IMR-90 (cell line): ENCODE data around the gene NPL. TPM values are rescaled to one million over a fixed set of nuclear protein-coding genes. Genes with fewer than 3 reads are reported as not detected.

ENCODE experiments used
- ATAC-seq: fragments of 200-7000 bp; cut with Tn5 transposase; 2 replicates; pipeline ENCODE4 v1.9.1; 2020; ENCODE audit warnings: low read depth, mild to moderate bottlenecking, moderate library complexity
- BruUV-seq: library from RNA; stranded (reverse); fragments of 400-500 nt; replicated peaks from 2 replicates; lab custom pipeline; 2021; lab: Mats Ljungman, UMichigan
- CTCF ChIA-PET: fragments of 300-600 bp; formaldehyde crosslinking; extraction: SDS; loops from one replicate; lab custom pipeline; 2021; ENCODE audit warnings: antibody characterized with exemption; lab: Yijun Ruan, JAX
- POLR2A ChIA-PET: fragments of 300-600 bp; sonication (Branson Sonifier 250); formaldehyde crosslinking; loops from one replicate; lab custom pipeline; 2022; ENCODE audit warnings: antibody characterized with exemption; ENCODE audit not compliant: unreplicated experiment; lab: Charles Lee
- DNase-seq: peaks from one replicate; pipeline ENCODE4 v3.0.0; 2013
- H2AFZ ChIP-seq: replicated peaks from 2 replicates; pipeline ENCODE3; 2013; ENCODE audit warnings: low read length, mild to moderate bottlenecking; ENCODE audit not compliant: poor library complexity
- H2AK5ac ChIP-seq: 2 replicates; pipeline ENCODE4 v1.6.1; 2013; ENCODE audit warnings: low read depth, low read length, inconsistent platforms
- H2AK9ac ChIP-seq: replicated peaks from 2 replicates; pipeline ENCODE3; 2013; ENCODE audit warnings: mild to moderate bottlenecking, low read depth, low read length, moderate library complexity; ENCODE audit not compliant: poor library complexity
- H2BK120ac ChIP-seq: 2 replicates; pipeline ENCODE4 v1.6.1; 2013; ENCODE audit warnings: low read depth, low read length, inconsistent platforms
- H2BK15ac ChIP-seq: 3 replicates; pipeline ENCODE4 v1.6.1; 2013; ENCODE audit warnings: low read depth, low read length, inconsistent platforms
- H2BK20ac ChIP-seq: 2 replicates; pipeline ENCODE4 v1.6.1; 2013; ENCODE audit warnings: low read depth, mild to moderate bottlenecking, inconsistent platforms, low read length, moderate library complexity
- H2BK5ac ChIP-seq: 2 replicates; pipeline ENCODE4 v1.6.1; 2013; ENCODE audit warnings: mild to moderate bottlenecking, low read depth, low read length, inconsistent platforms; ENCODE audit not compliant: poor library complexity, severe bottlenecking
- H3K14ac ChIP-seq: replicated peaks from 2 replicates; pipeline ENCODE4 v1.6.1; 2013; ENCODE audit warnings: low read depth, low read length, inconsistent platforms
- H3K18ac ChIP-seq: 2 replicates; pipeline ENCODE4 v1.6.1; 2013; ENCODE audit warnings: low read depth, low read length, control low read depth
- H3K23ac ChIP-seq: 2 replicates; pipeline ENCODE4 v1.6.1; 2013; ENCODE audit warnings: low read depth, low read length, inconsistent platforms
- H3K27ac ChIP-seq: 2 replicates; pipeline ENCODE4 v1.5.1; 2013; ENCODE audit warnings: mild to moderate bottlenecking, control low read depth, low read length; ENCODE audit not compliant: insufficient read depth
- H3K27me3 ChIP-seq: 2 replicates; pipeline ENCODE4 v1.6.1; 2013; ENCODE audit warnings: low read length; ENCODE audit not compliant: control insufficient read depth, insufficient read depth
- H3K36me3 ChIP-seq: 2 replicates; pipeline ENCODE4 v1.6.1; 2013; ENCODE audit warnings: low read length, mixed read lengths; ENCODE audit not compliant: control insufficient read depth, insufficient read depth
- H3K4ac ChIP-seq: 2 replicates; pipeline ENCODE4 v1.6.1; 2013; ENCODE audit warnings: low read depth, low read length, inconsistent platforms
- H3K4me1 ChIP-seq: 2 replicates; pipeline ENCODE4 v1.6.1; 2013; ENCODE audit warnings: low read length, mixed read lengths; ENCODE audit not compliant: control insufficient read depth, insufficient read depth
- H3K4me2 ChIP-seq: 2 replicates; pipeline ENCODE4 v1.6.1; 2013; ENCODE audit warnings: low read depth, mild to moderate bottlenecking, control low read depth, low read length, moderate library complexity
- H3K4me3 ChIP-seq: 2 replicates; pipeline ENCODE4 v1.5.1; 2013; ENCODE audit warnings: low read depth, mild to moderate bottlenecking, control low read depth, low read length, moderate library complexity; ENCODE audit not compliant: insufficient read depth
- H3K56ac ChIP-seq: 2 replicates; pipeline ENCODE4 v1.6.1; 2013; ENCODE audit warnings: low read length, inconsistent platforms; ENCODE audit not compliant: insufficient read depth; ENCODE audit errors: extremely low read depth
- H3K79me1 ChIP-seq, 2 experiments: 2 replicates each; pipeline ENCODE4 v1.6.1; 2013; ENCODE audit warnings: low read length in 2 of 2, inconsistent platforms in 1 of 2, low read depth in 1 of 2
- H3K9ac ChIP-seq: 2 replicates; pipeline ENCODE4 v1.6.1; 2013; ENCODE audit warnings: low read depth, low read length, control low read depth
- H3K9me1 ChIP-seq: 2 replicates; pipeline ENCODE4 v1.6.1; 2013; ENCODE audit warnings: low read length, inconsistent platforms; ENCODE audit not compliant: insufficient read depth
- H3K9me3 ChIP-seq: 2 replicates; pipeline ENCODE4 v1.6.1; 2013; ENCODE audit warnings: low read length; ENCODE audit not compliant: control insufficient read depth, insufficient read depth
- H4K20me1 ChIP-seq: 2 replicates; pipeline ENCODE4 v1.6.1; 2013; ENCODE audit warnings: low read length, inconsistent platforms; ENCODE audit not compliant: insufficient read depth
- H4K5ac ChIP-seq: 2 replicates; pipeline ENCODE4 v1.6.1; 2013; ENCODE audit warnings: mild to moderate bottlenecking, low read depth, low read length, control low read depth
- H4K8ac ChIP-seq, 2 experiments: 2 replicates each; pipeline ENCODE4 v1.6.1; 2013; ENCODE audit warnings: low read depth in 2 of 2, low read length in 2 of 2, control low read depth in 1 of 2, inconsistent platforms in 1 of 2
- H4K91ac ChIP-seq: 2 replicates; pipeline ENCODE4 v1.6.1; 2013; ENCODE audit warnings: low read depth, low read length, inconsistent platforms; ENCODE audit not compliant: insufficient read depth
- BHLHE40 ChIP-seq: fragments of 150-350 bp; IDR thresholded peaks from 2 replicates; pipeline ENCODE4 v1.6.1; 2016; ENCODE audit warnings: mild to moderate bottlenecking, low read depth, low read length
- CHD1 ChIP-seq: IDR thresholded peaks from 2 replicates; pipeline ENCODE4 v1.6.1; 2012; ENCODE audit warnings: low read depth, low read length, improper control_type of control experiment
- FOS ChIP-seq: fragments of 150-350 bp; IDR thresholded peaks from 2 replicates; pipeline ENCODE4 v1.6.1; 2016; ENCODE audit warnings: low read depth, low read length
- MAZ ChIP-seq: IDR thresholded peaks from 2 replicates; pipeline ENCODE4 v1.6.1; 2012; ENCODE audit warnings: low read depth, mild to moderate bottlenecking, low read length, improper control_type of control experiment, moderate library complexity, borderline replicate concordance
- NFE2L2 ChIP-seq: fragments of 150-350 bp; IDR thresholded peaks from 2 replicates; pipeline ENCODE4 v1.6.1; 2016; ENCODE audit warnings: low read depth, mild to moderate bottlenecking, low read length
- RCOR1 ChIP-seq: IDR thresholded peaks from 2 replicates; pipeline ENCODE4 v1.6.1; 2012; ENCODE audit warnings: mild to moderate bottlenecking, low read length, improper control_type of control experiment; ENCODE audit not compliant: insufficient replicate concordance
- RFX5 ChIP-seq: IDR thresholded peaks from 2 replicates; pipeline ENCODE4 v1.8.0; 2012; ENCODE audit warnings: low read depth, mild to moderate bottlenecking, low read length, moderate library complexity
- SMC3 ChIP-seq: fragments of 150-350 bp; IDR thresholded peaks from 2 replicates; pipeline ENCODE4 v1.6.1; 2016; ENCODE audit warnings: low read depth, mild to moderate bottlenecking, antibody characterized with exemption, low read length, moderate library complexity
- WGBS, 2 experiments: methylation state at CpG; one replicate each; pipeline versions ENCODE4 v1.1.5 to v1.1.7; 2013; ENCODE audit warnings: missing lambda C conversion rate in 2 of 2; ENCODE audit not compliant: insufficient read length in 1 of 2; ENCODE audit errors: extremely low coverage in 2 of 2; 5-methylcytosine and 5-hydroxymethylcytosine counted together
- dilution Hi-C: fragments of 300-500 bp; cut with HindIII; formaldehyde crosslinking; loops from one replicate; pipeline ENCODE4 v1.14.3; 2018; ENCODE audit warnings: low sequenced_read_pairs; ENCODE audit not compliant: unreplicated experiment
- in situ Hi-C: fragments of 300-500 bp; cut with MboI; formaldehyde crosslinking; loops from 3 replicates; pipeline ENCODE4 v1.14.3; 2019; ENCODE audit warnings: low sequenced_read_pairs, inconsistent platforms, mixed read lengths
- intact Hi-C: fragments of 100-400 bp; cut with micrococcal nuclease; formaldehyde crosslinking; loops from 2 replicates; pipeline ENCODE4 v1.10.0; 2022
- polyA plus RNA-seq, 3 experiments: library from polyadenylated mRNA; depleted of rRNA; stranded (reverse); fragments of >200 nt; gene quantifications; 2 replicates each; pipeline ENCODE4 v1.2.3, GENCODE V29; 2012; ENCODE audit warnings: low replicate concordance in 1 of 3
- total RNA-seq: library from RNA; depleted of rRNA; stranded (reverse); fragments of >200 nt; gene quantifications from 2 replicates; pipeline ENCODE4 v1.2.3, GENCODE V29; 2012
- TF ChIP-seq, protein P1 (sequence below): conservative IDR thresholded peaks from 2 replicates; pipeline ENCODE4 v1.5.1; 2012; ENCODE audit warnings: mild to moderate bottlenecking, low read depth, low read length, improper control_type of control experiment
- TF ChIP-seq, protein P2 (sequence below): fragments of 150-350 bp; IDR thresholded peaks from 2 replicates; pipeline ENCODE4 v1.6.1; 2016; ENCODE audit warnings: low read depth, mild to moderate bottlenecking, low read length, moderate library complexity, borderline replicate concordance

NPL gene
- total and polyA plus RNA-seq, 2 of the 4 experiments (the other 2 are of a cell fraction): 0.36 to 0.68 TPM

DNA sequence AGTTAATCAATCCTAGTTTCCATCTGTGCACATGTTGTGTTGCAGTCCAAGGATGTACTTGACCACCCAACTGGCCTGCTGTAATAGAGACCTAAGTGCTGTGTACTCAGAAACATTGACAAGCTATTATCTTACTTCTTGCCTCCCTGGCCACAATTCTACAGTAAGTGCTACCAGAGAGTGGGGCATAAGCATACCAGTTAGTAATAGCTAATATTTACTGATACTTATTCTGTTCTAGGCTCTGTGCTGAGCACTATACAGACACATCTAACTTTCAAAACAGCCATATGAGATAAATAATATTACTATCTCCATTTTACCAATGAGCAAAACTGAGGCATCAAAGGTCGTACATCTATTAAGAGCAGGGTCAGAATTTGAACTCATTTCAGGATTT, 49.5 kb upstream of the NPL start:
- H3K9me3 ChIP-seq: 0 out of 2 replicates have a peak, but pooled peaks cover 2% of the 10 kb centered on the region
- no TSS peak for BruUV-seq
- WGBS, 2 experiments: no CpG with 5 or more reads among the region's 1 CpG
- no peak overlapping the region for H4K8ac ChIP-seq
- intact Hi-C loops: no loop called here
- no peak overlapping the region for H2BK15ac ChIP-seq
- ChIA-PET CTCF (no interaction called here), POLR2A (no interaction called here)
- H3K14ac ChIP-seq: no peak overlapping the region
- H2BK5ac ChIP-seq: no peak overlapping the region
- H3K4me1 ChIP-seq: no peaks in the 10 kb centered on the region
- DNase-seq (no peak), ATAC-seq (no peak)
- no peaks in the 10 kb centered on the region for H3K36me3 ChIP-seq
- no peak overlapping the region for H2BK120ac ChIP-seq
- no peak overlapping the region for H3K4me2 ChIP-seq
- no peak overlapping the region for H3K18ac ChIP-seq
- H3K27me3 ChIP-seq: no peaks in the 10 kb centered on the region
- H3K27ac ChIP-seq: no peak overlapping the region
- dilution Hi-C loops: no loop called here
- no peaks in the 10 kb centered on the region for H3K9me1 ChIP-seq
- in situ Hi-C loops: no loop called here
- H3K56ac ChIP-seq: no peak overlapping the region
- no peak overlapping the region for H4K5ac ChIP-seq
- H3K23ac ChIP-seq: no peak overlapping the region
- H3K79me1 ChIP-seq: no peaks in the 10 kb centered on the region
- no peaks in the 10 kb centered on the region for H4K20me1 ChIP-seq
- no peak overlapping the region for H4K91ac ChIP-seq
- no peak overlapping the region for H3K4me3 ChIP-seq
- no peak overlapping the region for H2BK20ac ChIP-seq
- TF ChIP-seq CHD1 (no peak), FOS (no peak), RFX5 (no peak), MAZ (no peak), NFE2L2 (no peak), RCOR1 (no peak), SMC3 (no peak), BHLHE40 (no peak)
- TF ChIP-seq, protein P1, sequence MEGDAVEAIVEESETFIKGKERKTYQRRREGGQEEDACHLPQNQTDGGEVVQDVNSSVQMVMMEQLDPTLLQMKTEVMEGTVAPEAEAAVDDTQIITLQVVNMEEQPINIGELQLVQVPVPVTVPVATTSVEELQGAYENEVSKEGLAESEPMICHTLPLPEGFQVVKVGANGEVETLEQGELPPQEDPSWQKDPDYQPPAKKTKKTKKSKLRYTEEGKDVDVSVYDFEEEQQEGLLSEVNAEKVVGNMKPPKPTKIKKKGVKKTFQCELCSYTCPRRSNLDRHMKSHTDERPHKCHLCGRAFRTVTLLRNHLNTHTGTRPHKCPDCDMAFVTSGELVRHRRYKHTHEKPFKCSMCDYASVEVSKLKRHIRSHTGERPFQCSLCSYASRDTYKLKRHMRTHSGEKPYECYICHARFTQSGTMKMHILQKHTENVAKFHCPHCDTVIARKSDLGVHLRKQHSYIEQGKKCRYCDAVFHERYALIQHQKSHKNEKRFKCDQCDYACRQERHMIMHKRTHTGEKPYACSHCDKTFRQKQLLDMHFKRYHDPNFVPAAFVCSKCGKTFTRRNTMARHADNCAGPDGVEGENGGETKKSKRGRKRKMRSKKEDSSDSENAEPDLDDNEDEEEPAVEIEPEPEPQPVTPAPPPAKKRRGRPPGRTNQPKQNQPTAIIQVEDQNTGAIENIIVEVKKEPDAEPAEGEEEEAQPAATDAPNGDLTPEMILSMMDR: no peak
- TF ChIP-seq, protein P2, sequence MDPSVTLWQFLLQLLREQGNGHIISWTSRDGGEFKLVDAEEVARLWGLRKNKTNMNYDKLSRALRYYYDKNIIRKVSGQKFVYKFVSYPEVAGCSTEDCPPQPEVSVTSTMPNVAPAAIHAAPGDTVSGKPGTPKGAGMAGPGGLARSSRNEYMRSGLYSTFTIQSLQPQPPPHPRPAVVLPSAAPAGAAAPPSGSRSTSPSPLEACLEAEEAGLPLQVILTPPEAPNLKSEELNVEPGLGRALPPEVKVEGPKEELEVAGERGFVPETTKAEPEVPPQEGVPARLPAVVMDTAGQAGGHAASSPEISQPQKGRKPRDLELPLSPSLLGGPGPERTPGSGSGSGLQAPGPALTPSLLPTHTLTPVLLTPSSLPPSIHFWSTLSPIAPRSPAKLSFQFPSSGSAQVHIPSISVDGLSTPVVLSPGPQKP: no peak
- no peak overlapping the region for H2AFZ ChIP-seq
- no peak overlapping the region for H2AK9ac ChIP-seq
- no peak overlapping the region for H3K9ac ChIP-seq
- no peak overlapping the region for H3K4ac ChIP-seq
- no peak overlapping the region for H2AK5ac ChIP-seq
